Measurements from ENCODE around the gene TBL1X.

Gene TBL1X

GRCh38 chrX:9628779-9629493 lies 164.1 kb downstream of the TBL1X start:
- Histone ChIP-seq H3K9ac (ENCODE audit: low read depth, low read length) (no peak overlapping the region), H3K27ac (ENCODE audit: low read depth, low read length) (no peak overlapping the region), H3K4me1 (ENCODE audit: insufficient read depth, low read length) (peaks cover 5% of the 10 kb centered on the region; the same call in 1 of the 2 replicates), H3K36me3 (ENCODE audit: insufficient read depth, low read length) (no peaks in the 10 kb centered on the region), H3K9me3 (ENCODE audit: insufficient read depth, low read depth, low read length) (no peaks in the 10 kb centered on the region), H3K4me3 (ENCODE audit: low read length) (no peak overlapping the region), H3K27me3 (ENCODE audit: insufficient read depth, low read length) (no peaks in the 10 kb centered on the region)
- WGBS: 98% methylated on average over 6 of the region's 6 CpGs

DNA sequence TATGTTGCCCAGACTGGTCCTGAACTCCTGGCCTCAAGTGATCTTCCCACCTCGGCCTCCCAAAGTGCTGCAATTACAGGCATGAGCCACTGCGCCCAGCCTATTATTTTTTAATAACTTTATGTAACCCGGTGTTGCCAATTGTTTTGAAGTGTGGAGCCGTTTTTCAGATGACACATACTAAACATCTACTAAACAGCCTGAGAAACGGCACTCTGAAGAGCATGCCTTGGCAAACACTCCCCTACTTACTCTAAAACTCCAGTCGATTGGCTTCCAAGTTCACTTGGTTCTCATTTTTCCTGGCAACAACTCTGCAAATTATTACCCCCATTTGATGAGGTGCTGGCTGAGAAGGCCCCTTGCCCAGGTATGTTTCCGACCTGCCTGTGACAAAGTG lies 169.7 kb downstream of the TBL1X start:
- Histone ChIP-seq H3K4me3 (ENCODE audit: low read length) (no peak overlapping the region), H3K27me3 (ENCODE audit: insufficient read depth, low read length) (no peaks in the 10 kb centered on the region), H3K27ac (ENCODE audit: low read depth, low read length) (no peak overlapping the region), H3K9me3 (ENCODE audit: insufficient read depth, low read depth, low read length) (no peaks in the 10 kb centered on the region), H3K36me3 (ENCODE audit: insufficient read depth, low read length) (no peaks in the 10 kb centered on the region), H3K9ac (ENCODE audit: low read depth, low read length) (no peak overlapping the region), H3K4me1 (ENCODE audit: insufficient read depth, low read length) (0 out of 2 replicates have a peak, but pooled peaks cover 7% of the 10 kb centered on the region)
- WGBS: 80% methylated on average over 7 of the region's 7 CpGs

- H3K27me3 ChIP-seq (ENCODE audit: insufficient read depth, low read length): no peaks in the 10 kb centered on the region
- 0 out of 2 replicates have a peak, but pooled peaks cover 7% of the 10 kb centered on the region for H3K4me1 ChIP-seq (ENCODE audit: insufficient read depth, low read length)
- no peak overlapping the region for H3K9ac ChIP-seq (ENCODE audit: low read depth, low read length)
- no peak overlapping the region for H3K27ac ChIP-seq (ENCODE audit: low read depth, low read length)
- 98% methylated on average over 4 of the region's 4 CpGs for WGBS
- no peak overlapping the region for H3K4me3 ChIP-seq (ENCODE audit: low read length)
- no peaks in the 10 kb centered on the region for H3K9me3 ChIP-seq (ENCODE audit: insufficient read depth, low read depth, low read length)
- H3K36me3 ChIP-seq (ENCODE audit: insufficient read depth, low read length): no peaks in the 10 kb centered on the region
These were observed 170.5 kb downstream of the TBL1X start for GRCh38 chrX:9635368-9635767.

- 91% methylated on average over 4 of the region's 4 CpGs for WGBS
These were observed 170.9 kb downstream of the TBL1X start for GRCh38 chrX:9635803-9636202.

DNA sequence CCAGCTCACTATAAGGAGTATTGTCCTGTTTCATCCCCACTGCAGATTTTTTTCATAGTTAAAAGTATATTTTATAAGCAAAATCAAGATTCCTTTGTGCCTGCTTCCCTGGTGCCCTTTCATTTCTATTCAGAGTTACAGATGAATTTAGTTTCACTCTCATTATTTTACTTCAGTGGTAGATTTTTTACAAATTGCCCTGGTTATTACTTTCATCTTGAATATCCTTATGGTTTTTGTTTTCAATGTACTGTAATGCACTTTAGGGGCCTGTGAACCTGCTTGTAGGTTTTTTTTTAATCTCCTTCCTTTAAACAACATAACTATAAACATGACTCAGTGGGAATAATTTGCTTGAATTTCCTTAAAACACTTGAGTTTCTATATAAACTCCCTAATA lies 174.0 kb downstream of the TBL1X start:
- Histone ChIP-seq H3K27ac (ENCODE audit: low read depth, low read length) (no peak overlapping the region), H3K27me3 (ENCODE audit: insufficient read depth, low read length) (no peaks in the 10 kb centered on the region)

More at GRCh38 chrX:9635803-9636202, 170.9 kb downstream of the TBL1X start:
- H3K4me1 ChIP-seq (ENCODE audit: insufficient read depth, low read length): 0 out of 2 replicates have a peak, but pooled peaks cover 7% of the 10 kb centered on the region
- H3K9ac ChIP-seq (ENCODE audit: low read depth, low read length): no peak overlapping the region
- no peak overlapping the region for H3K4me3 ChIP-seq (ENCODE audit: low read length)
- no peak overlapping the region for H3K27ac ChIP-seq (ENCODE audit: low read depth, low read length)
- no peaks in the 10 kb centered on the region for H3K9me3 ChIP-seq (ENCODE audit: insufficient read depth, low read depth, low read length)
- H3K36me3 ChIP-seq (ENCODE audit: insufficient read depth, low read length): no peaks in the 10 kb centered on the region
- H3K27me3 ChIP-seq (ENCODE audit: insufficient read depth, low read length): no peaks in the 10 kb centered on the region

GRCh38 chrX:9642270-9642995 lies 177.6 kb downstream of the TBL1X start:
- Histone ChIP-seq H3K27ac (ENCODE audit: low read depth, low read length) (no peak overlapping the region), H3K27me3 (ENCODE audit: insufficient read depth, low read length) (no peaks in the 10 kb centered on the region), H3K9ac (ENCODE audit: low read depth, low read length) (no peak overlapping the region), H3K36me3 (ENCODE audit: insufficient read depth, low read length) (no peaks in the 10 kb centered on the region), H3K4me1 (ENCODE audit: insufficient read depth, low read length) (0 out of 2 replicates have a peak, but pooled peaks cover 4% of the 10 kb centered on the region), H3K4me3 (ENCODE audit: low read length) (no peak overlapping the region), H3K9me3 (ENCODE audit: insufficient read depth, low read depth, low read length) (no peaks in the 10 kb centered on the region)
- WGBS: 89% methylated on average over 14 of the region's 14 CpGs

More for the DNA sequence above, 174.0 kb downstream of the TBL1X start:
- Histone ChIP-seq H3K9ac (ENCODE audit: low read depth, low read length) (no peak overlapping the region), H3K9me3 (ENCODE audit: insufficient read depth, low read depth, low read length) (no peaks in the 10 kb centered on the region), H3K36me3 (ENCODE audit: insufficient read depth, low read length) (no peaks in the 10 kb centered on the region), H3K4me1 (ENCODE audit: insufficient read depth, low read length) (0 out of 2 replicates have a peak, but pooled peaks cover 7% of the 10 kb centered on the region), H3K4me3 (ENCODE audit: low read length) (no peak overlapping the region)

DNA sequence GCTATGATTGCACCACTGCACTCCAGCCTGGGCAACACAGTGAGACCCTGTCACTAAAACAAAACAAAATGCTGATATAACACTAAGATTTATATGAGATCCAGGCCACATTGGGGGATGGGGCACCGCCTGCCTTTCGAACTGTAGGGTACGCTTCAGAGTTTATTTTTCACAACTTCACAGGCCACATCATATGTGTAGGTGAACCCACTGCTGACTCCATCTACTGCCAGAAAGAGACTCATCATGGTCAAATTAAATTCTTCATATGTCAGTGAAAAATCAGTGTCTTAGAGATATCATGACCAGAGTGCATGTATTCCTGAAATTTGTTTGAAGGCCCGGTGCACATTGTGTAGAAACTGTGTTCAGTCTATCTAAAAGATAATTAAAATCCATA lies 178.9 kb downstream of the TBL1X start:
- WGBS: 97% methylated on average over 3 of the region's 4 CpGs
- no peak overlapping the region for H3K27ac ChIP-seq (ENCODE audit: low read depth, low read length)
- no peaks in the 10 kb centered on the region for H3K36me3 ChIP-seq (ENCODE audit: insufficient read depth, low read length)
- H3K9me3 ChIP-seq (ENCODE audit: insufficient read depth, low read depth, low read length): no peaks in the 10 kb centered on the region
- H3K4me3 ChIP-seq (ENCODE audit: low read length): no peak overlapping the region
- H3K27me3 ChIP-seq (ENCODE audit: insufficient read depth, low read length): no peaks in the 10 kb centered on the region
- H3K4me1 ChIP-seq (ENCODE audit: insufficient read depth, low read length): no peaks in the 10 kb centered on the region
- H3K9ac ChIP-seq (ENCODE audit: low read depth, low read length): no peak overlapping the region

- H3K4me1 ChIP-seq (ENCODE audit: insufficient read depth, low read length): no peaks in the 10 kb centered on the region
- no peak overlapping the region for H3K9ac ChIP-seq (ENCODE audit: low read depth, low read length)
- no peak overlapping the region for H3K4me3 ChIP-seq (ENCODE audit: low read length)
- no peaks in the 10 kb centered on the region for H3K27me3 ChIP-seq (ENCODE audit: insufficient read depth, low read length)
- no peak overlapping the region for H3K27ac ChIP-seq (ENCODE audit: low read depth, low read length)
- WGBS: 96% methylated on average over 6 of the region's 6 CpGs
- no peaks in the 10 kb centered on the region for H3K36me3 ChIP-seq (ENCODE audit: insufficient read depth, low read length)
- H3K9me3 ChIP-seq (ENCODE audit: insufficient read depth, low read depth, low read length): no peaks in the 10 kb centered on the region
These were observed 179.5 kb downstream of the TBL1X start for GRCh38 chrX:9644335-9644734.

DNA sequence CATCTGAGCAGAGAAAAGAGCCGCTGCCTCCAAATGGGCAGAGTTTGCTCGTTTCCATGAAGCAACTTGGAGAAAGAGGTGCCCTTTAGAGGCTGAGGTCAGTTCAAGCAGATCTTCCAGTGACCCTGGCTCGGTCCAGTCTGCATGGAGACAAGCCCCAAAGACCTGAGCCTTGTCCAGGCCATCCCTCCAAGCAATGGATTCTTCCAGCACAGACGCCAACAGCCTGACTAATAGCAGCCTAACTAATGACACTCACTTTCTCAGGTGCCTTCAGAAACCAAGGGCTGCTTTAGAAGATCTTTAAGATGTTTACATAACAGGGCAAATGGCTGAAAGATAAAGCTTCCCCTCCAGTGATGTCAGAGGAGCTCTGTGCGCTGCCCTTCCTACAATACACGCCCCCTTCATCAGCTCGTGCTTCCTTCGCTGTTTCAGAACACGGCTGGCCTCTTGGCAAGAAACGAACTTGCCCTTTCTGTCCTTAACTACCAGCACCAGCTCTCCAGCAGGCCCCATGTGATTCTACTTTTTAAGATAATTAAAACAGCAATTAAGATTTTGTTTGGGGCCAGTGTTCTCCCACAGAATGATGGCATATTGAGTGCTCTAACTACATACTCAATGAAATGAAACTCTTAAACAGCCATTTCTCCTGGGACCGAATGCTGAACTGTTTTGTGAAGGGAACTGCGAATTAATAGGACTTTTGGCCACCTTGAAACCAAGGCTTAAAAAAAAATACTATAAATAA lies 181.8 kb downstream of the TBL1X start:
- H3K27me3 ChIP-seq (ENCODE audit: insufficient read depth, low read length): no peaks in the 10 kb centered on the region
- no peaks in the 10 kb centered on the region for H3K4me1 ChIP-seq (ENCODE audit: insufficient read depth, low read length)
- H3K27ac ChIP-seq (ENCODE audit: low read depth, low read length): no peak overlapping the region
- no peak overlapping the region for H3K9ac ChIP-seq (ENCODE audit: low read depth, low read length)
- no peaks in the 10 kb centered on the region for H3K9me3 ChIP-seq (ENCODE audit: insufficient read depth, low read depth, low read length)
- no peaks in the 10 kb centered on the region for H3K36me3 ChIP-seq (ENCODE audit: insufficient read depth, low read length)
- WGBS: 86% methylated on average over 12 of the region's 12 CpGs
- no peak overlapping the region for H3K4me3 ChIP-seq (ENCODE audit: low read length)

GRCh38 chrX:9647431-9647830 lies 182.6 kb downstream of the TBL1X start:
- Histone ChIP-seq H3K4me3 (ENCODE audit: low read length) (no peak overlapping the region), H3K4me1 (ENCODE audit: insufficient read depth, low read length) (no peaks in the 10 kb centered on the region), H3K9me3 (ENCODE audit: insufficient read depth, low read depth, low read length) (no peaks in the 10 kb centered on the region), H3K9ac (ENCODE audit: low read depth, low read length) (no peak overlapping the region), H3K27me3 (ENCODE audit: insufficient read depth, low read length) (no peaks in the 10 kb centered on the region), H3K36me3 (ENCODE audit: insufficient read depth, low read length) (no peaks in the 10 kb centered on the region), H3K27ac (ENCODE audit: low read depth, low read length) (no peak overlapping the region)
- WGBS: 92% methylated on average over 7 of the region's 7 CpGs

GRCh38 chrX:9650091-9650490 lies 185.2 kb downstream of the TBL1X start:
- 91% methylated on average over 3 of the region's 3 CpGs for WGBS
- Histone ChIP-seq H3K27ac (ENCODE audit: low read depth, low read length) (no peak overlapping the region), H3K9ac (ENCODE audit: low read depth, low read length) (no peak overlapping the region), H3K4me1 (ENCODE audit: insufficient read depth, low read length) (no peaks in the 10 kb centered on the region), H3K4me3 (ENCODE audit: low read length) (no peak overlapping the region), H3K36me3 (ENCODE audit: insufficient read depth, low read length) (no peaks in the 10 kb centered on the region), H3K27me3 (ENCODE audit: insufficient read depth, low read length) (no peaks in the 10 kb centered on the region), H3K9me3 (ENCODE audit: insufficient read depth, low read depth, low read length) (no peaks in the 10 kb centered on the region)

Measured in HUES64 (cell line).